SU-DHL-6 (cell line): ENCODE measurements around the gene THRA.

ENCODE experiments used
- H2AFZ ChIP-seq: fragments of 200-600 bp; sonication (generic); 2 replicates; pipeline ENCODE4 v1.6.1; 2014; ENCODE audit warnings: low read depth, mild to moderate bottlenecking, moderate library complexity, mixed read lengths, antibody characterized with exemption, low read length; ENCODE audit not compliant: severe bottlenecking
- H3F3A ChIP-seq: fragments of 200-600 bp; shearing (Covaris generic); 2 replicates; pipeline ENCODE4 v1.6.0; 2016; ENCODE audit warnings: antibody characterized with exemption, mild to moderate bottlenecking; ENCODE audit not compliant: insufficient read depth
- H3K27ac ChIP-seq: fragments of 200-600 bp; sonication (generic); 2 replicates; pipeline ENCODE4 v1.5.1; 2016; ENCODE audit warnings: low read depth, mild to moderate bottlenecking, low read length, moderate library complexity, mixed read lengths
- H3K27me3 ChIP-seq: fragments of 200-600 bp; sonication (generic), shearing (Covaris generic); 2 replicates; pipeline ENCODE4 v1.6.0; 2014; ENCODE audit warnings: mild to moderate bottlenecking, low read length
- H3K36me3 ChIP-seq: fragments of 200-600 bp; sonication (generic); 2 replicates; pipeline ENCODE4 v1.6.1; 2014; ENCODE audit warnings: mild to moderate bottlenecking, low read length, mixed read lengths
- H3K4me2 ChIP-seq: fragments of 300-600, 200-600 bp; shearing (Covaris generic), sonication (generic); 2 replicates; pipeline ENCODE4 v1.6.0; 2014; ENCODE audit warnings: low read length, low read depth, mild to moderate bottlenecking; ENCODE audit not compliant: poor library complexity, severe bottlenecking
- H3K4me3 ChIP-seq: fragments of 200-600 bp; sonication (generic); 2 replicates; pipeline ENCODE4 v1.5.1; 2014; ENCODE audit warnings: antibody characterized with exemption, low read length, mild to moderate bottlenecking, mixed read lengths; ENCODE audit not compliant: insufficient read depth, poor library complexity, severe bottlenecking
- H3K79me2 ChIP-seq: fragments of 200-600 bp; sonication (generic); 2 replicates; pipeline ENCODE4 v1.6.1; 2014; ENCODE audit warnings: mild to moderate bottlenecking, low read length, moderate library complexity; ENCODE audit not compliant: insufficient read depth
- H3K9ac ChIP-seq: fragments of 200-600 bp; sonication (generic); 2 replicates; pipeline ENCODE4 v1.7.0; 2014; ENCODE audit warnings: mild to moderate bottlenecking, low read length
- H3K9me2 ChIP-seq: fragments of 200-600 bp; sonication (generic); replicated peaks from 2 replicates; pipeline ENCODE4 v1.6.1; 2014; ENCODE audit warnings: low read length; ENCODE audit not compliant: insufficient read depth
- H3K9me3 ChIP-seq: fragments of 200-600 bp; sonication (generic); 2 replicates; pipeline ENCODE4 v1.6.1; 2014; ENCODE audit warnings: low read length, mixed read lengths; ENCODE audit not compliant: insufficient read depth
- H4K20me1 ChIP-seq: fragments of 200-600 bp; sonication (generic); 2 replicates; pipeline ENCODE4 v1.6.1; 2014; ENCODE audit warnings: low read depth, mild to moderate bottlenecking, antibody characterized with exemption, low read length, moderate library complexity, mixed read lengths
- EZH2phosphoT487 ChIP-seq: fragments of 200-600 bp; sonication (generic), shearing (Covaris generic); conservative IDR thresholded peaks from 2 replicates; pipeline ENCODE4 v1.6.1; 2018; ENCODE audit warnings: mild to moderate bottlenecking, antibody characterized with exemption, low read length, moderate library complexity, mixed read lengths
- TF ChIP-seq, protein P1 (sequence below): fragments of 200-600 bp; sonication (generic); IDR thresholded peaks from one replicate; pipeline ENCODE4 v1.5.1; 2017; ENCODE audit warnings: antibody characterized with exemption, mild to moderate bottlenecking, low read length, moderate library complexity; ENCODE audit not compliant: insufficient read depth, poor library complexity, severe bottlenecking

THRA gene

DNA sequence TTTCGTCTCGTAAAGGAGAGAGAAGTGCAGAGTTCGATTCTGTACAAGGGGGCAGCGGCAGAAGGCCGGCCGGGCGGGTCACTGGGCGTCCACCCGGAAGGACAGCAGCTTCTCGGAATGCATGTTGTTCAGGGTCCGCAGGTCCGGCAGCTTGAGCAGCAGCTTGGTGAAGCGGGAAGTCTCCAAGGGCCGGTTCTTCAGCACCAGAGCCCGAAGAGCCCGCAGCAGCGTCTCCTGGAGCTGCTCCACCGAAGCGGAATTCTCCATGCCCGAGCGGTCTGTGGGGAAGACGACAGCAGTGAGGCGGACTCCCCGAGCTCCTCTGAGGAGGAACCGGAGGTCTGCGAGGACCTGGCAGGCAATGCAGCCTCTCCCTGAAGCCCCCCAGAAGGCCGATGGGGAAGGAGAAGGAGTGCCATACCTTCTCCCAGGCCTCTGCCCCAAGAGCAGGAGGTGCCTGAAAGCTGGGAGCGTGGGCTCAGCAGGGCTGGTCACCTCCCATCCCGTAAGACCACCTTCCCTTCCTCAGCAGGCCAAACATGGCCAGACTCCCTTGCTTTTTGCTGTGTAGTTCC, 30.3 kb downstream of the THRA start:
- Histone ChIP-seq H3F3A (no peaks in the 10 kb centered on the region), H3K9ac (no peak overlapping the region), H3K27ac (no peak overlapping the region), H3K9me3 (no peaks in the 10 kb centered on the region), H3K36me3 (no peaks in the 10 kb centered on the region), H3K79me2 (no peaks in the 10 kb centered on the region), H3K4me3 (no peak overlapping the region), H3K27me3 (no peaks in the 10 kb centered on the region), H2AFZ (no peak overlapping the region), H3K9me2 (no peaks in the 10 kb centered on the region), H3K4me2 (no peak overlapping the region), H4K20me1 (no peaks in the 10 kb centered on the region)
- TF ChIP-seq, protein P1, sequence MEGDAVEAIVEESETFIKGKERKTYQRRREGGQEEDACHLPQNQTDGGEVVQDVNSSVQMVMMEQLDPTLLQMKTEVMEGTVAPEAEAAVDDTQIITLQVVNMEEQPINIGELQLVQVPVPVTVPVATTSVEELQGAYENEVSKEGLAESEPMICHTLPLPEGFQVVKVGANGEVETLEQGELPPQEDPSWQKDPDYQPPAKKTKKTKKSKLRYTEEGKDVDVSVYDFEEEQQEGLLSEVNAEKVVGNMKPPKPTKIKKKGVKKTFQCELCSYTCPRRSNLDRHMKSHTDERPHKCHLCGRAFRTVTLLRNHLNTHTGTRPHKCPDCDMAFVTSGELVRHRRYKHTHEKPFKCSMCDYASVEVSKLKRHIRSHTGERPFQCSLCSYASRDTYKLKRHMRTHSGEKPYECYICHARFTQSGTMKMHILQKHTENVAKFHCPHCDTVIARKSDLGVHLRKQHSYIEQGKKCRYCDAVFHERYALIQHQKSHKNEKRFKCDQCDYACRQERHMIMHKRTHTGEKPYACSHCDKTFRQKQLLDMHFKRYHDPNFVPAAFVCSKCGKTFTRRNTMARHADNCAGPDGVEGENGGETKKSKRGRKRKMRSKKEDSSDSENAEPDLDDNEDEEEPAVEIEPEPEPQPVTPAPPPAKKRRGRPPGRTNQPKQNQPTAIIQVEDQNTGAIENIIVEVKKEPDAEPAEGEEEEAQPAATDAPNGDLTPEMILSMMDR, result no peak
- no peak for TF ChIP-seq EZH2phosphoT487

DNA sequence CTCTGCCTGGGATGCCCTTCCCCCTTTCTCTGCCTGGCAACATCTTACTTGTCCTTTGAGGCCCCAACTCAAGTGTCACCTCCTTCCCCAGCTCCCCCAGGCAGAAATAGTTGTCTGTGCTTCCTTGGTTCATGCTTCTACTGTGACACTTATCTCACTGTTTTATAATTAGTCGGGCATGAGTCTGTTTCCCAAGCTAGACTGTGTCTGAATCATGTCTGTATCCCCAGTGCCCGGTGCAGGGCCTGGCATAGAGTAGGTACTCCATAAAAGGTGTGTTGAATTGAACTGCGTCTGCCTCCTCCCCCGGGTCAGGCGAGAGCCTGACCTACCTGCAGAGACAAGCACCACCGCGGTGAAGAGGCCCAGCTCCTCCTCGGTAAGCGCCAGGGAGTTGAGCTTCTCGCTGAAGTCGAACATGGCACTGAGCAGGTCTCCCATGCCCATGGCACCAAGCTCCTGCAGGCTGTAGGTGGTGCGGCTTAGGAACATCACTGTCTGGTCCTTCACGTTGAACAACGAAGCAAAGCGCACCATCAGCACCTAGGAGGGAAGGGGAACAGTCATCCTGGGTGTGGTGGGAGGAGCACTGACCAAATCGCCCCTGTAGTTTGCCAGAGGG, 30.9 kb downstream of the THRA start:
- Histone ChIP-seq H3K4me3 (no peak overlapping the region), H3K9me2 (no peaks in the 10 kb centered on the region), H3K9ac (no peak overlapping the region), H3K27ac (no peak overlapping the region), H3F3A (no peaks in the 10 kb centered on the region), H4K20me1 (no peaks in the 10 kb centered on the region), H3K4me2 (no peak overlapping the region), H2AFZ (no peak overlapping the region), H3K79me2 (no peaks in the 10 kb centered on the region), H3K27me3 (no peaks in the 10 kb centered on the region), H3K36me3 (no peaks in the 10 kb centered on the region), H3K9me3 (no peaks in the 10 kb centered on the region)
- no peak for TF ChIP-seq EZH2phosphoT487
- TF ChIP-seq, protein P1, result no peak

DNA sequence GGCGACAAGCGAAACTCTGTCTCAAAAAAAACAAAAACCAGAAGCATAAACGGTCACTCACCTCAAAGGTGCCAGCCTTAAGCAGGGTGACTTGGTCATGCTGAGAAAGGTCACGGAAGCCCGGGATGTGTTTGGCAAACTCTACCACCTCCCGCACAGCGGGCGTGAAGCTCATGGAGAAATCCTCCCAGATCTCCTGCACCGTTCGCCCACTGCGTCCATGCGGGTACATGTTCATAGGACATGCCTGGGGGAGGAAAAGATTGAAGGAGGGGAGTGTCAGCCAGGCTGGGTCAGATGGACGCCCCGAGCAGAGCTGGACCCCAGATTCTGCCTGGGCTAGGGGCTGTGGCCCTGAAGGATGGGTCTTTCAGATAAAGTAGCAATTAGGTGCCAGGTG, 32.1 kb downstream of the THRA start:
- H3K9me2 ChIP-seq, result no peaks in the 10 kb centered on the region
- H3K9me3 ChIP-seq, result no peaks in the 10 kb centered on the region
- H4K20me1 ChIP-seq, result no peaks in the 10 kb centered on the region
- H3K27ac ChIP-seq, result no peak overlapping the region
- no peaks in the 10 kb centered on the region for H3F3A ChIP-seq
- no peak for TF ChIP-seq EZH2phosphoT487
- TF ChIP-seq, protein P1, result no peak
- no peaks in the 10 kb centered on the region for H3K36me3 ChIP-seq
- no peak overlapping the region for H2AFZ ChIP-seq
- no peaks in the 10 kb centered on the region for H3K79me2 ChIP-seq
- H3K4me3 ChIP-seq, result no peak overlapping the region
- H3K9ac ChIP-seq, result no peak overlapping the region
- H3K4me2 ChIP-seq, result no peak overlapping the region
- H3K27me3 ChIP-seq, result no peaks in the 10 kb centered on the region
